A673 (cell line): Measurements from ENCODE around the gene RIC8A. TPM values are rescaled to one million over a fixed set of nuclear protein-coding genes. Genes with fewer than 3 reads are reported as not detected.

Experiments used
- BruUV-seq: library from RNA; stranded (reverse); fragments of 400-500 nt; replicated peaks from 2 replicates; lab custom pipeline; 2021; lab: Mats Ljungman, UMichigan
- CTCF ChIA-PET: fragments of 300-600 bp; sonication (Branson Sonifier 250); formaldehyde crosslinking; loops from one replicate; lab custom pipeline; 2022; ENCODE audit warnings: antibody characterized with exemption; lab: Charles Lee
- POLR2A ChIA-PET: fragments of 300-600 bp; sonication (Branson Sonifier 250); formaldehyde crosslinking; loops from one replicate; lab custom pipeline; 2022; ENCODE audit warnings: antibody characterized with exemption; ENCODE audit not compliant: low non-redundant PET; lab: Charles Lee
- DNase-seq: peaks from one replicate; pipeline ENCODE4 v3.0.0-alpha.2; 2015; ENCODE audit warnings: low spot score
- H3K27ac ChIP-seq: fragments of 200-600 bp; sonication (generic); 2 replicates; pipeline ENCODE4 v1.5.1; 2016; ENCODE audit warnings: mixed run types, low read depth, mild to moderate bottlenecking, mixed read lengths, antibody characterized with exemption, low read length; ENCODE audit not compliant: poor library complexity, severe bottlenecking
- H3K27me3 ChIP-seq: fragments of 200-600 bp; sonication (generic); replicated peaks from 2 replicates; pipeline ENCODE4 v1.6.1; 2017; ENCODE audit warnings: mixed run types, low read depth, mild to moderate bottlenecking, mixed read lengths, antibody characterized with exemption, low read length; ENCODE audit not compliant: insufficient read depth, poor library complexity
- H3K36me3 ChIP-seq: fragments of 200-600 bp; sonication (generic); 2 replicates; pipeline ENCODE4 v1.6.1; 2016; ENCODE audit warnings: mixed run types, mild to moderate bottlenecking, mixed read lengths, antibody characterized with exemption, low read length; ENCODE audit not compliant: insufficient read depth, poor library complexity, severe bottlenecking
- H3K4me1 ChIP-seq: fragments of 200-600 bp; sonication (generic); 2 replicates; pipeline ENCODE4 v1.6.1; 2017; ENCODE audit warnings: mixed run types, mild to moderate bottlenecking, mixed read lengths, antibody characterized with exemption, low read length; ENCODE audit not compliant: insufficient read depth, poor library complexity, severe bottlenecking
- H3K4me3 ChIP-seq: fragments of 200-600 bp; sonication (generic); 2 replicates; pipeline ENCODE4 v1.5.1; 2016; ENCODE audit warnings: low read depth, mixed run types, mild to moderate bottlenecking, mixed read lengths, low read length; ENCODE audit not compliant: poor library complexity, severe bottlenecking
- H3K9me3 ChIP-seq: fragments of 200-600 bp; sonication (generic); 2 replicates; pipeline ENCODE4 v1.6.1; 2016; ENCODE audit warnings: mixed run types, low read depth, mild to moderate bottlenecking, mixed read lengths, antibody characterized with exemption, low read length; ENCODE audit not compliant: poor library complexity, severe bottlenecking
- EZH2 ChIP-seq: fragments of 200-600 bp; sonication (generic); IDR thresholded peaks from 2 replicates; pipeline ENCODE4 v1.6.1; 2017; ENCODE audit warnings: borderline replicate concordance, low read depth, mild to moderate bottlenecking, mixed read lengths, antibody characterized with exemption, low read length; ENCODE audit not compliant: poor library complexity, severe bottlenecking
- intact Hi-C: fragments of 100-400 bp; cut with micrococcal nuclease; formaldehyde crosslinking; loops from one replicate; pipeline ENCODE4 v1.10.0; 2022; ENCODE audit not compliant: unreplicated experiment
- total RNA-seq: library from RNA; stranded (reverse); gene quantifications from 2 replicates; pipeline ENCODE4 v1.2.3, GENCODE V29; 2021
- TF ChIP-seq, protein P1 (sequence below): fragments of 300-800, 200-600 bp; sonication (generic); conservative IDR thresholded peaks from 2 replicates; pipeline ENCODE4 v1.5.1; 2017; ENCODE audit warnings: low read depth, mild to moderate bottlenecking, antibody characterized with exemption, low read length, moderate library complexity, mixed read lengths

Gene RIC8A
- total RNA-seq, 1 experiment from 2014 or later: 88.2 TPM

DNA sequence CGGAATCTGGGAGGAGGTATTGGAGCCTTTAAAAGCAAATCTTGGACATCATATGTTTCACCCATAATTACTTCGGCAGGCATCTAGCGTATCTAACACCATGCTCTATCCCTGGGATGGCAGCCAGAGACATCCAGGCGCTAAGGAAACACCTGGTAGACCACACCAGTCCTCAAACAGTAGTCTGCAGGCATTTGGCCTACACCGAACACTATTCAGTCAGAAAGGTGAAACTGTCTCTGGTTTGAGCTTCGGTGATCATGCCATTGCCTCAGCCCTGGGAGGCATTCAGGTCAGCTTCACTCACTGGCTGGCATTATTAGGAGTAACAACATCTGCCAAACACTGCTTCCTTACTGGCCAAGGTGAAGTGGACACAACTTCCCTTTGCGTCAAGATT lies 16.9 kb downstream of the RIC8A start:
- Histone ChIP-seq H3K36me3 (no peaks in the 10 kb centered on the region), H3K4me3 (no peak overlapping the region), H3K4me1 (no peaks in the 10 kb centered on the region), H3K27ac (no peak overlapping the region), H3K27me3 (no peaks in the 10 kb centered on the region), H3K9me3 (no peaks in the 10 kb centered on the region)
- intact Hi-C loops: no loop called here
- TF ChIP-seq EZH2: no peak
- TF ChIP-seq, protein P1, sequence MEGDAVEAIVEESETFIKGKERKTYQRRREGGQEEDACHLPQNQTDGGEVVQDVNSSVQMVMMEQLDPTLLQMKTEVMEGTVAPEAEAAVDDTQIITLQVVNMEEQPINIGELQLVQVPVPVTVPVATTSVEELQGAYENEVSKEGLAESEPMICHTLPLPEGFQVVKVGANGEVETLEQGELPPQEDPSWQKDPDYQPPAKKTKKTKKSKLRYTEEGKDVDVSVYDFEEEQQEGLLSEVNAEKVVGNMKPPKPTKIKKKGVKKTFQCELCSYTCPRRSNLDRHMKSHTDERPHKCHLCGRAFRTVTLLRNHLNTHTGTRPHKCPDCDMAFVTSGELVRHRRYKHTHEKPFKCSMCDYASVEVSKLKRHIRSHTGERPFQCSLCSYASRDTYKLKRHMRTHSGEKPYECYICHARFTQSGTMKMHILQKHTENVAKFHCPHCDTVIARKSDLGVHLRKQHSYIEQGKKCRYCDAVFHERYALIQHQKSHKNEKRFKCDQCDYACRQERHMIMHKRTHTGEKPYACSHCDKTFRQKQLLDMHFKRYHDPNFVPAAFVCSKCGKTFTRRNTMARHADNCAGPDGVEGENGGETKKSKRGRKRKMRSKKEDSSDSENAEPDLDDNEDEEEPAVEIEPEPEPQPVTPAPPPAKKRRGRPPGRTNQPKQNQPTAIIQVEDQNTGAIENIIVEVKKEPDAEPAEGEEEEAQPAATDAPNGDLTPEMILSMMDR: no peak
- ChIA-PET POLR2A (no interaction called here), CTCF (no interaction called here)
- no peak for DNase-seq
- no TSS peak for BruUV-seq

DNA sequence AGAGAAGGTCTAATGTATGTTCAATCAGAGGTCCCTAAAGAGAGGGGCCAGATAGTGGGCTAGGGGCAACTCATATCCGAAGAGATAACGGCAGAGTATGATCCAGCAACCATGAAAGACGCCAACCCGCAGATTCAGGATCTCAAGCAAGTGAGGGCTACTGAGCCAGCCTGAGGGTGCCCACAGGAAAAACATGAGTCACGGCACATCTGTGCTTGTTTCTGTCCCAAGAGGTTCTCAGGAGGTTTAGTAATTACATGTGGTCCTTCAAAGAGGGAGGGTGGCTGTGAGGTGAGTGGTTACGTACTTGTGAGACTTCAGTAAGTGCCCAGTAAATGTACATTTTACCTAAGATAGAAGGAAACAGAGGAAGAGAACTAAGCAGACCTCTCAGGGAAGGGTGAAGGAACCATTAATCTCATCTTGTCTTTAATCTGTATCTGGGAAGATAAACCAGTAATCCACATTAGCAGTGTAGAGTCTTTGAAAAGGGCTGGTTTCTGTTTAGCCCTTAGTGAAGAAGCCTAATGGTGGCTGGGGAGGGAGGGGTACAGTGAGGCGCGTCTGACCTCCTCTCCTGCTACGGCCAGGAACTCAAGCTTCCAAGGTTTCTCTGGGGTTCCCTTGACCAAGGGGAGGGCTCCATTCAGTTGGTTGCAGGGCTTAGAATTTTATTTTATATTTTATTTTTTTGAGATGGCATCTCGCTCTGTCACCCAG lies 18.4 kb downstream of the RIC8A start:
- CTCF ChIA-PET: no interaction called here
- no peak for TF ChIP-seq EZH2
- TF ChIP-seq, protein P1: no peak
- H3K27me3 ChIP-seq: no peaks in the 10 kb centered on the region
- H3K27ac ChIP-seq: no peak overlapping the region
- H3K4me1 ChIP-seq: no peaks in the 10 kb centered on the region
- no peaks in the 10 kb centered on the region for H3K36me3 ChIP-seq
- no TSS peak for BruUV-seq
- POLR2A ChIA-PET: no interaction called here
- intact Hi-C loops: no loop called here
- DNase-seq: no peak
- no peaks in the 10 kb centered on the region for H3K9me3 ChIP-seq
- no peak overlapping the region for H3K4me3 ChIP-seq

DNA sequence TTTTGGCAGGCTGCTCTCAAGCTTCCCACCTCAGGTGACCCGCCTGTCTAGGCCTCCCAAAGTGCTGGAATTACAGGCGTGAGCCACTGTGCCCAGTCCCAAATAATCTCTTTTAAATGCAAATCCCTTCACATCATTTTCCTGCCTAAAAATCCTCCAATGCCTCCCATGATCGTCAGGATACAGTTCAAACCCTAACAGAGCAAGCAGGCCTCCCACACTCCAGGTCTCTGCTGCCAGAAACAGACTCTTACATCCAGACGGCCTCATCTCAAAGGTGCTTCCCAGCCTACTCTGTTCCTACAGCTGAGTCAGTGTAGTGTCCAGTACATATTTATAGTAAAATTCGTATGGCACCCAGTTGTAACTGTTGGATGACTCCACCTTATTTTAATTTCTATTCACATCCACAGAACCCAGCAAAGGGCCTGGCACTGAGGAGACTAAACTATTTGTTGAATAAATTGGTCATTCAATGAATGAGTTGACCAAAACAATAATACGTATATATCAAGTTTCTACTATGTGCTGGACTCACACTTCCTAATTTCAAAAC lies 20.4 kb downstream of the RIC8A start:
- no peak for DNase-seq
- TF ChIP-seq, protein P1: no peak
- no peak for TF ChIP-seq EZH2
- H3K27ac ChIP-seq: no peak overlapping the region
- intact Hi-C loops: no loop called here
- BruUV-seq: no TSS peak
- no peaks in the 10 kb centered on the region for H3K9me3 ChIP-seq
- no peaks in the 10 kb centered on the region for H3K27me3 ChIP-seq
- H3K4me3 ChIP-seq: no peak overlapping the region
- no peaks in the 10 kb centered on the region for H3K4me1 ChIP-seq
- H3K36me3 ChIP-seq: no peaks in the 10 kb centered on the region
- CTCF ChIA-PET: no interaction called here
- POLR2A ChIA-PET: no interaction called here
